Gastrocnemius medialis (tissue), 4 donors: ENCODE measurements around the gene C22orf31. TPM values are rescaled to one million over a fixed set of nuclear protein-coding genes. Genes with fewer than 3 reads are reported as not detected.

ENCODE experiments used
- ATAC-seq, 2 donors: fragments of 150-250 bp; one replicate each; pipeline ENCODE4 v1.9.1; 2016
- DNase-seq, 2 donors: peaks; one replicate each; pipeline ENCODE4 v3.0.0-alpha.2; 2019
- H3K27ac ChIP-seq, 4 donors: fragments of 200-600 bp; sonication (generic); 1 replicate in 1 of 4; 2 replicates in 3 of 4; pipeline ENCODE4 v1.5.1; 2016 to 2018; ENCODE audit warnings: mild to moderate bottlenecking in 2 of 4, moderate library complexity in 1 of 4
- H3K27me3 ChIP-seq, 3 donors: fragments of 200-600 bp; sonication (generic) in 2 of 3; 1 replicate in 1 of 3; 2 replicates in 2 of 3; pipeline versions ENCODE4 v1.5.1 to v1.6.0; 2016 to 2019; ENCODE audit warnings: mild to moderate bottlenecking in 1 of 3, moderate library complexity in 1 of 3
- H3K36me3 ChIP-seq, 2 donors: fragments of 200-600 bp; sonication (generic) in 1 of 2; one replicate each; pipeline ENCODE4 v1.5.1; 2017 to 2018
- H3K4me1 ChIP-seq, 2 donors: fragments of 200-600 bp; sonication (generic) in 1 of 2; one replicate each; pipeline ENCODE4 v1.5.1; 2016 to 2017; ENCODE audit warnings: mild to moderate bottlenecking in 2 of 2
- H3K4me3 ChIP-seq, 4 donors: fragments of 200-600 bp; sonication (generic) in 3 of 4; 1 replicate in 1 of 4; 2 replicates in 3 of 4; pipeline ENCODE4 v1.5.1; 2016 to 2019; ENCODE audit warnings: mild to moderate bottlenecking in 2 of 4
- H3K9me3 ChIP-seq, 3 donors: fragments of 200-600 bp; sonication (generic) in 2 of 3; 1 replicate in 1 of 3; 2 replicates in 2 of 3; pipeline ENCODE4 v1.5.1; 2016 to 2019
- POLR2A ChIP-seq, 2 donors: fragments of 450-650 bp; IDR thresholded peaks; one replicate each; pipeline ENCODE4 v1.6.1; 2017; ENCODE audit warnings: antibody characterized with exemption in 2 of 2, mild to moderate bottlenecking in 2 of 2, moderate library complexity in 2 of 2
- in situ Hi-C, 4 donors: fragments of 200-750 bp; cut with MboI; loops; one replicate each; pipeline versions ENCODE4 v1.15.0 to v1.8.0; 2017; ENCODE audit warnings: low sequenced_read_pairs in 4 of 4
- intact Hi-C: fragments of 100-400 bp; cut with DNase I; formaldehyde crosslinking; loops from one replicate; pipeline ENCODE4 v1.15.1; 2023; ENCODE audit warnings: low total_unique reads
- total RNA-seq, 4 donors: library from RNA; depleted of rRNA; stranded (reverse); fragments of >200 nt; gene quantifications; one replicate each; pipeline versions ENCODE4 v1.1.0 to v1.2.3, GENCODE V29; 2016
- TF ChIP-seq, protein P1 (sequence below), 5 experiments: fragments of 450-650 bp in 3 of 5; fragments of 200-600 bp in 2 of 5; sonication (generic) in 2 of 5; IDR thresholded peaks in 4 of 5; conservative IDR thresholded peaks in 1 of 5; 1 replicate in 4 of 5; 2 replicates in 1 of 5; pipeline ENCODE4 v1.5.1; 2016 to 2019; ENCODE audit warnings: antibody characterized with exemption in 5 of 5, mild to moderate bottlenecking in 3 of 5, moderate library complexity in 3 of 5

Gene C22orf31
- not detected for total RNA-seq

DNA sequence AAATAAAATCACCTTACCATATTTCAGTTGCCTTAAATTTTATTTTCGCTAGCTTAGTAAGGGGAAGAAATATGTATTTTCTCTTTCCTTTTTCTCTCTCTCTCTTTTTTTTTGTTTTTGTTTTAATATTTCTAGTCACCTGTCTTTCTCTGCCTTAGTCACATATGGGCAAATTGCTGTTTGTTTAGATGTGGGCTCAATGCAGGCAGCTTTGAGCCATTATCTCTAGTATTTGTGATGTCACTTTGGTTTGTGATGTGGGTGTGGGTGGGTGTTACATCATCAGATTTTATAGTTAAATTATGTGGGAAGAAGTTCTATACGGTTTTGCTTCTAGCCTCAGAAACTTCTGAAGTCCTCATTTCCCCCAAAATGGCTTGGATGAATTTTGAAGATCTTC lies at the start of gene C22orf31:
Gene C22orf31 (minus strand): TSS at position 59 of the 400 bp plus-strand sequence. CDS start 39 bp downstream, at position 20.
- no peak within 1 kb of the TSS for H3K4me3 ChIP-seq
- no peaks in the 10 kb centered on the region for H3K27me3 ChIP-seq
- H3K9me3 ChIP-seq = no peaks in the 10 kb centered on the region
- peaks cover 18 to 20% of the 10 kb centered on the region in 2 donors for H3K4me1 ChIP-seq
- intact Hi-C loops (no loop called here), in situ Hi-C loops (no loop called here)
- H3K36me3 ChIP-seq = no peaks in the 10 kb centered on the region
- no peak for ATAC-seq
- peak within 1 kb of the TSS in 1 of 4 donors; percentile 10 for H3K27ac ChIP-seq
- TF ChIP-seq, protein P1, sequence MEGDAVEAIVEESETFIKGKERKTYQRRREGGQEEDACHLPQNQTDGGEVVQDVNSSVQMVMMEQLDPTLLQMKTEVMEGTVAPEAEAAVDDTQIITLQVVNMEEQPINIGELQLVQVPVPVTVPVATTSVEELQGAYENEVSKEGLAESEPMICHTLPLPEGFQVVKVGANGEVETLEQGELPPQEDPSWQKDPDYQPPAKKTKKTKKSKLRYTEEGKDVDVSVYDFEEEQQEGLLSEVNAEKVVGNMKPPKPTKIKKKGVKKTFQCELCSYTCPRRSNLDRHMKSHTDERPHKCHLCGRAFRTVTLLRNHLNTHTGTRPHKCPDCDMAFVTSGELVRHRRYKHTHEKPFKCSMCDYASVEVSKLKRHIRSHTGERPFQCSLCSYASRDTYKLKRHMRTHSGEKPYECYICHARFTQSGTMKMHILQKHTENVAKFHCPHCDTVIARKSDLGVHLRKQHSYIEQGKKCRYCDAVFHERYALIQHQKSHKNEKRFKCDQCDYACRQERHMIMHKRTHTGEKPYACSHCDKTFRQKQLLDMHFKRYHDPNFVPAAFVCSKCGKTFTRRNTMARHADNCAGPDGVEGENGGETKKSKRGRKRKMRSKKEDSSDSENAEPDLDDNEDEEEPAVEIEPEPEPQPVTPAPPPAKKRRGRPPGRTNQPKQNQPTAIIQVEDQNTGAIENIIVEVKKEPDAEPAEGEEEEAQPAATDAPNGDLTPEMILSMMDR (IDR thresholded peaks at IDR 0.05 in 4 of 5, conservative IDR thresholded peaks at IDR 0.05 in 1 of 5) = no peak
- TF ChIP-seq POLR2A (IDR thresholded peaks at IDR 0.05) = no peak
- DNase-seq = no peak

DNA sequence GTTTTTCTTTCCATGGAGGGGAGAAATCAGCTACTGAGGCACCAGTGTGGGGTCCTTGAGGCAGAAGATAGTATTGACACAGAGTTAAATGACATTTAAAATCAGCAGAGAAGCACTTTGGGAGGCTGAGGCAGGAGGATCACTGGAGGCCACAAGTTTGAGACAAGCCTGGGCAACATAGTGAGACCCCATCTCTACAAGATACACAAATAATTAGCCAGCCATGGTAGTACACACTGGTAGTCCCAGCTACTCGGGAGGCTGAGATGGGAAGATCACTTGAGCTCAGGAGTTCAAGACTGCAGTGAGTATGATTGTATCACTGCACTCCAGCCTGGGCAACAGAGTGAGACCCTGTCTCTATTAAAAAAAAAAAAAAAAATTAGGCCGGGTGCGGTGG lies 49.3 kb upstream of the C22orf31 start:
- ATAC-seq (no peak), DNase-seq (no peak)
- TF ChIP-seq POLR2A (IDR thresholded peaks at IDR 0.05) = no peak
- TF ChIP-seq, protein P1 (IDR thresholded peaks at IDR 0.05 in 4 of 5, conservative IDR thresholded peaks at IDR 0.05 in 1 of 5) = no peak
- no peaks in the 10 kb centered on the region for H3K36me3 ChIP-seq
- peaks cover 0 to 4% of the 10 kb centered on the region in 2 donors for H3K4me1 ChIP-seq
- in situ Hi-C loops = no loop called here
- intact Hi-C loops = no loop called here
- no peak overlapping the region for H3K4me3 ChIP-seq
- no peaks in the 10 kb centered on the region for H3K27me3 ChIP-seq
- no peak overlapping the region for H3K27ac ChIP-seq
- no peaks in the 10 kb centered on the region for H3K9me3 ChIP-seq

DNA sequence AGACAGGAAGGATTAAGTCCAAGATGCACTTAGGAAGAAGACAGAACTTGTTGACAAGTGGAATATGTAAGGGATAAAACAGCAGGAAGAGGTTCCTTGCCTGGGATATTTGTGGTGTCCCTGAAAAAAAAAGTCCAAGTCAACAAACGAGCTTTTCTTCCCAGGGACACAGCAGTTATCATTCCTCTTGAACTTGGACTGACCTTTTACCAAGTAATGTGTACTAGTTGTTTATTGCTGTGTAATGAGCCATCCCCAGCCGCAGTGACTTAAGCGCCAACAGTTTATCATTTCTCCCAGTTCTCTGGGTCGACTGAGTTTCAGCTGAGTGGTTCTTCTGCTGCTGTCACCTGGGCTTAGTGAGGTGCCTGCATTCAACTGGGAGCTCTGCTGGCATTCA lies 48.2 kb upstream of the C22orf31 start:
- ATAC-seq (no peak), DNase-seq (no peak)
- Histone ChIP-seq H3K36me3 (no peaks in the 10 kb centered on the region), H3K9me3 (no peaks in the 10 kb centered on the region), H3K4me3 (no peak overlapping the region), H3K4me1 (peaks cover 0 to 4% of the 10 kb centered on the region in 2 donors), H3K27me3 (no peaks in the 10 kb centered on the region), H3K27ac (no peak overlapping the region)
- intact Hi-C loops = no loop called here
- TF ChIP-seq, protein P1 (IDR thresholded peaks at IDR 0.05 in 4 of 5, conservative IDR thresholded peaks at IDR 0.05 in 1 of 5) = no peak
- TF ChIP-seq POLR2A (IDR thresholded peaks at IDR 0.05) = no peak
- in situ Hi-C loops = no loop called here

DNA sequence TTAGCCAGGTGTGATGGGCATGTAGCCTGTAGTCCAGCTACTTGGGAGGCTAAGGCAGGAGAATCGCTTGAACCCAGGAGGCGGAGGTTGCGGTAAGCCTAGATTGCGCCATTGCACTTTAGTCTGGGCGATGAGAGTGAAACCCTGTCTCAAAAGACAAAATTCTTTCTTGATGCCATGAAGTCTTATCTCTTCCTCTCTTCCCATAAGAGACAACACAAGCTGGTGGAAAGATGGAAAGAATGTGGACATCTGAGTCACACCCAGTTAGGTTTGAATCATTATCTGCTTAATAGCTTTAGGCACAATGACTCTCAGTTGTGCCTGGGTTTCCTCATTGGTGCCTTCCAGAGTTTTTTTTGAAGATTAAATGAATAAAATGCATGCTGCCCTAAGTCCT lies 46.5 kb upstream of the C22orf31 start:
- in situ Hi-C loops = no loop called here
- intact Hi-C loops = no loop called here
- H3K27ac ChIP-seq = no peak overlapping the region

More for the DNA sequence above, 46.5 kb upstream of the C22orf31 start:
- no peak overlapping the region for H3K4me3 ChIP-seq
- no peaks in the 10 kb centered on the region for H3K27me3 ChIP-seq
- DNase-seq (no peak), ATAC-seq (no peak)
- H3K36me3 ChIP-seq = no peaks in the 10 kb centered on the region
- no peaks in the 10 kb centered on the region for H3K9me3 ChIP-seq
- TF ChIP-seq POLR2A (IDR thresholded peaks at IDR 0.05) = no peak
- TF ChIP-seq, protein P1 (IDR thresholded peaks at IDR 0.05 in 4 of 5, conservative IDR thresholded peaks at IDR 0.05 in 1 of 5) = no peak
- peaks cover 0 to 4% of the 10 kb centered on the region in 2 donors for H3K4me1 ChIP-seq
